ENCODE data around the gene DMBT1. TPM values are rescaled to one million over a fixed set of nuclear protein-coding genes. Genes with fewer than 3 reads are reported as not detected.

Gene DMBT1
- total RNA-seq, 1 donor from 2014 or later, result not detected

DNA sequence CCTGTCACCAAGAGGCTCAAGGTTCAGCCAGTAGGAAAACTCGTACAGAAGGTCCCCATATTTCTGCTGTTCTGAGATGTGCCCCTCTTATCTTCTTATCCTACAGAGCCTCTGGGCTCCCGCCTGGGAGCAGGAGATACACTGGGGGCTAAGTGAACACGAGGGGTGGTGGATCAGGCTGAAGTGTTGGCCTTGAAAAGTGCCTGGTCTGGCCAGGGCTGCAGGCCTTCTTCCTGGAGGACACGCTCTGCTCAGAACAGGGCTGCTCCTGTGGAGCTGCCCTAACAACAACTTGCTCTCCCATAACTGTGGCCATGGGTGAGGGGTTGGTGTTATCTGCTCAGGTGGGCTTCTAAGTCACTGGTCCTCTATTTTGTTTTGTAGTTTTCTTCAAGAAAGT, 105.4 kb downstream of the DMBT1 start:
- intact Hi-C loops (cut with micrococcal nuclease), result no loop called here

DNA sequence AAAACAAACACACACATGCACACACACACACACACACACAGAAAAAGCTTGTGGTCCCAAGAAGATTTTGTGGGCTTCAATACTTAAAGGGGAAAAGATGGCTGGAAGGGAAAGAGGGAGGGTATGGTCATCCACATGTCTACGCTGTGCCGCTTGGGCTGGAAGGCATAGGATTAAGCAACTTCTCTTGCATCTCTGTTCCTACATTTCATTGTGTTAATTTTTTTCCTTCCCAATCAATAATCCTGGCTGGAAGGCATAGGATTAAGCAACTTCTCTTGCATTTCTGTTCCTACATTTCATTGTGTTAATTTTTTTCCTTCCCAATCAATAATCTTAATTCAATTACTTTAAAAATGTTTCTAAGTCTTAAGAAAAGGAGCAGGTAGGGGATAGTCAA, 108.5 kb downstream of the DMBT1 start:
- intact Hi-C loops (cut with micrococcal nuclease), result no loop called here

DNA sequence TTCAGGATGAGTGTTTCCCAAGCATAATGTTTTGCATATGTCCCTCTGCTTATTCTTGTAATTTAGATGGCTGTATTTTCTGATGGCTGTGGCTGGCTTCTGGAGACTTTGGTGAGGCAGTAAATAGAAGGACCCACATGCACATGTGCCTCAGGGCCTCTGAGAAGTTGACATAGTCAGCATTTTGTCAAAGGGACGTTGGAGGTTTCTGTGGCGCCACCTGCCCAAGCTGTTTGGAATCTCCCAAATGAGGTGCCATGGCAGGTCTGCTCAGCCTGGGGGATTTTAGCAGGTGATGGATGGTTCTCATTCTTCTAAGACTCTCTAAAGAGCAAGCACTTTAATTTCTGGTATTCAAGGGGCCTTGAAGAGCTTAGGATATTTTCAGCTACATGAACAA, 109.3 kb downstream of the DMBT1 start:
- intact Hi-C loops (cut with micrococcal nuclease), result no loop called here

DNA sequence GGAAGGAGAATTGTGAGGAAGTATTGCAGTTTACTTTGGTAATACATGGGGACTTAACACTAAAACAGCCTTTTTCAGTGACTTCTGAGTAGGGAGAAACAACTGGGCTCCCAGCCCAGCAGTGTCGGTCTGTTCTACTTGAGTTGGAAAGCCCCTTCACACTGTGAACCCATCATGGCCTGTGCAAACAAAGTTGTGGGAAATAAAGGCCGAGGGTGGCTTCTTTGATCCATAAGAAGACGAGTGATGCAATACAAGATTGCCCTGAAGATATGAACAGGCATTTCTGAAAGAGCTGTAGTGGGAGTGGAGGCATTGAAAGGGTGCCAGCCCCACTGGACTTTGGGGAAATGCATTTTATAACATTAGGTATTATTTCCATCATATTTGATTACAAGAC, 110.8 kb downstream of the DMBT1 start:
- intact Hi-C loops (cut with micrococcal nuclease), result no loop called here

DNA sequence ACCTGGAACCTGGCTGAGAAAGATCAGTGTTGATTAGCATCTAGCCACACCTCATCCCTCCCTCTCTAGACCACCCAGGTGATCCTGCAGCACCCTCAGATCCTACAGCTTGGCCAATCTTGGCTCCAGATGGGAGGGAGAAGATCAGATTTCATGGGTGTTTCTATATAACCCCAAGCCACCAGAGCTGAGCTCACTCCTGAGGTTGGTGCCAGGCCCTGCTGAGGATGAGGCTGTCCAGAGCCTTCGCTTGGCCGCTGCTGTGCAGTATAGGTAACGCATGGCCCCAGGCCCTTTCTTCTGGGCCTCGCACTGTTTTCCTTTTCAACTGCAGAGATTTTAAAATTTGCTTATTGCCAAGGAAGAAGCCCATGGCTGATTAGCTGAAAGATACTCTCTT, 112.1 kb downstream of the DMBT1 start:
- intact Hi-C loops (cut with micrococcal nuclease), result no loop called here

DNA sequence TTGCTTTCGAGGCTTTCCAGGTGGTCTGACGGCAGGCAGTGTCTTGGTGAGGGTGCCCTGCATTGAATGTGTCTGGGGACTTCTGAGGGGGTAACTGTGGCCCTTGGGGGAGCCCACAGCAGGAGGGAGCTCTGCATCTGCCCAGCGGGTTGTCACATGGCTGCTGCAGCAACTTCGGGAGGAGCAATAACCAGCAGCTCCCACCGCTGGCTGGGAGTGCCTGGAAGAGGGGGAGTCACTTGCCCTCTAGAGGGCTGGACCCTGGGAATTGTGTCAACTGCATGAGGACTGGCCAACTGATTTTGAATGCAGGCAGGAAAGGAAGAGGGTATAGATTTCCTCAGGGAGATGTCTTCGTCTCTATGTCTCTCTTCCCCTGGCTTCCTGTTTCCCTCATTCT, 112.7 kb downstream of the DMBT1 start:
- intact Hi-C loops (cut with micrococcal nuclease), result no loop called here

DNA sequence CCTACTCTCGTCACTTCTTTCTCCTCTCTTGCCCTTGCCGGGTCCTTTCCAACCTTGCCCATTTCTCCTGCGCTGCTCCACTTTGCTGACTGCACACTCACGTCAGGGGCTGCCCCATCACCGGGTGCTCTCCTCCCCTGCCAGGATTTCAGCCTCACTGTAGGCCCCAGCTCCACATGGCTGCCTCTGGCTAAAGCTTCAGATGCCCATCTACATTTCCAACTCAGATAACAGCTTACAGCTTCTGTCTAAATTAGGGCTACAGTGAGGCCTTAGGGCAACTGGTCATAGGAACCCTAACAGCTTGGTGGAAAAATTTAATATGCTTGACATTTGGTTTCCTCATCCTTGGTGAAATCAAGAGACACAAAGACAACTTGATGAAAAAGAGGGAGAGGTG, 113.2 kb downstream of the DMBT1 start:
- intact Hi-C loops (cut with micrococcal nuclease), result no loop called here

DNA sequence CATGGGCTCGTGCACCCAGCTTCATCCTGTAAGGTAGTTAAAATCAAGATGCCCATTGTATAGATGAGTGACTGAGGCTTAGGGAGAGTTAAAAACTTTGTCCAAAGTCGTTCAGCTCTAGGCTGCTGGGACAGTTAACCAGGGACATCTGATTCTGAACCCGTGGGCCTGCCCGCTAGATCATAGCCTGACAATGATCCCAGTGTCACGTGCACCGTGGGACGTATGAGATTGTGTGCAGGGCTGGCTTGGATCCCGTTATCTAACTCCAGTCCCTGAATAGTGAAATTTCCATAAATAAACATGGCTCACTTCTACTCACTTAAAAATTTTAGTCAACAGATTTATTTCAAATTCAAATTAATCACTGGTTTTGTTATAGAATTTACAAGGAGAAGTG, 114.2 kb downstream of the DMBT1 start:
- intact Hi-C loops (cut with micrococcal nuclease), result no loop called here

DNA sequence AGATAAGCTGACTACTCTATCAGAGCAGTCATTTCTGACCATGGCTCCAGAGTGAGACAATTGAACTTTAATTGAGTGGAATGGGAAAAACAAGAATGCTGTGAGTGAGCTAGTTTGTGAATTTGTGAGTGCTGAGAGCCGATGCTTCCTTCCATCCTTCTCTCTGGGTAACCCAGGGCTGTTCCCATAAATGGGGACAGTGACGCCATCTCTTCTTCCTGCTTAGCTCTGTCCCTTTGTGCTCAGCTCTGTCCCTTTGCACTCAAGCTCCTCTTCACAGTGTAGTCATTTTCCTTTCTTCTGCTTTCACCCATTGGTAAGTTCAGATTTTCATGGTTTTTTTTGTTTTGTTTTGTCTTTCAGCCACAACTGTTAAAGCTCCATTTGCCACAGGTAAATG, 114.7 kb downstream of the DMBT1 start:
- intact Hi-C loops (cut with micrococcal nuclease), result no loop called here

DNA sequence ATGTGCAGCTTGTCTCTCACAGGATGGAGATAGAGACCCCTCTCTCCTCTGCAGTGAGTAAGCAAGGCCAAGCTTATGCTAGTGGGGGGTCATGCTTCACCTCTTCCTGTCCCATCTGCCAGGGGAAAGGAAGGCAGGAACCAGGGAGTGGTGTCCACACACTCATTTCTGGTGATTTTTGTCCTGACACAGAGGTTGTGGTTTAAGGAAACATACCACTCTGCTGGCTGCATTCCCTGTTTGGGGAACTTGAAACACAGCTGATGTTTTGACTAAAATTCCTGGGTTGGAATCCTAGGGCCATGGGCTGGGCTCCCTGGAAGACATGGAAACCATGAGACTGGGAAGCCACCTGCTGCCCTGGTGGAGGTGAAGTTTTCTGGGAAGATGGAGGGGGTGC, 117.7 kb downstream of the DMBT1 start:
- intact Hi-C loops (cut with micrococcal nuclease), result no loop called here

DNA sequence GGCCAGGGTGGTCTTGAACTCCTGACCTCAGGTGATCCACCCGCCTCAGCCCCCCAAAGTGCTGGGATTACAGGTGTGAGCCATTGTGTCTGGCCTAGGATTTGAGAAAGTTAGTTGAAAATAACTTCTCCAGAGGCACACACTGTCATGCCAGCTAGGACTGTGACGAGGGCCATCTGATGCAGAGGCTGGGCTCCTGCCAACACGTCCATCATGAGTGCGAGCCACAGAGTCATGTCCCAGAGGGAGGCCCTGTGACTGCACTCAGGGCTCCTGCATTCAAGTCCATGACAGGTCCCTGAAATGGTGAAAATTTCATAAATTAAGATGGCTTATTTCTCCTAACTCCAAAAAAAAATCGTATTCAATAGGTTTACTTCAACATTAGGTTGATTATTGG, 122.0 kb downstream of the DMBT1 start:
- intact Hi-C loops (cut with micrococcal nuclease), result no loop called here

DNA sequence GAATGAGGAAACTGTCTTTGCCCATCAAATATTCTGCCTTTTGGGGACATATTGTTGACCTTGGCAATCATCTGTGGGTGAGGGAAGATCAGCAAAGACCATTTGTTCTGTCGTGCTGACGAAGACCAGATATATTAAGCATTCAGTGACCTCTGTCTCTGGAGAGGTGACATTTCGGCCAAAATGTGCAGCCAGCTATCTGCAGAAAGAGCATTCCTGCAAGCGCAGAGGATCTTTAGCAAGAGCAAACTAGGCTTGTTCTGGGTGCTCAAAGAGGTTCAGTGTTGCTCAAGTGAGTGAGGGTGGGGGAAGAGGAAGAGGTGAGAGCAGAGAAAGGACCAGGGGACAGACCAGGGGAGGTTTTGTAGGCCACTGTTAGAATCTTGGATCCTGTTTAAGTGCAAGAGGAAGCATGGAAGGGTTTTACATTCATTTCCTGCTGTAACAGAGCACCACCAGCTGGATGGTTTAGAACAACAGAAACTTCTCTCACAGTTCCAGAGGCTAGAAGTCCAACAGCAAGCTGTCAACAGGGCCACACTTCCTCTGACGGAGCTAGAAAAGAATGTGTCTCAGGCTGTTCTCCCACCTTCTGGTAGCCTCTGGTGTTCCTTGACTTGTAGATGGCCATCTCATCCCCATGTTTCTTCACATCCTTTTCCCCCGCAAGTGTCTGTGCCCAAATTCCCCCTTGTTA, 127.9 kb downstream of the DMBT1 start:
- intact Hi-C loops (cut with micrococcal nuclease), result no loop called here

DNA sequence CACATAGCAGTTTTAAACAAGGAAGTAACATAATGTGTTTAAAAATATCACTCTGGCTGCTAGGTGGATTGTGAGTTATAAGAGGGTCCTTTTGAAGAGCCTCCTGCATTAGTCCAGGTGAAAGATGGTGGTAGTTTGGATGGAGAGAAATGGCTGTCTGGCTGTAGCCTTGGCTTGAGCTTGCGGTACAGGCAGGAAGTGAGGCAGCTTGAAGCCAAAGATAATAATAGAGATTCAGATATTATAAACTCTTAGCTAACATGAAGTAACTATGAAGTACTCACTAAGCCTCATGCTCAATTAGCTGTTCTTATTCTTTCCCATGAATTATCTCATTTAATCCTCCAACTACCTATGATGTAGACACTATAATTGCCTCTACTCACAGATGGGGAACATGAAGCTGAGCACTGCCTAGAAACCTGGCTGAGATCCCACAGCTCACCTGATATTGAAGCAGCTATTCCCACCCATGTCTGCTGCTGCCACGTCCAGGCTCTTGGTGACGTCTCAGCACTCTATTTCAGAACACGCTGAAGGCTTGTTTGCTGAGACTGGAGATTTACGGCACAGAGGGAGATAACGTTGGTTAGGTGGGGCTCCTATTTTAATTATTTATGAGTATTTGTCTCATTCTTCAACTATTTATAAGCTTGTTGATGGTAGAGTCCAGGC, 128.7 kb downstream of the DMBT1 start:
- intact Hi-C loops (cut with micrococcal nuclease), result no loop called here

DNA sequence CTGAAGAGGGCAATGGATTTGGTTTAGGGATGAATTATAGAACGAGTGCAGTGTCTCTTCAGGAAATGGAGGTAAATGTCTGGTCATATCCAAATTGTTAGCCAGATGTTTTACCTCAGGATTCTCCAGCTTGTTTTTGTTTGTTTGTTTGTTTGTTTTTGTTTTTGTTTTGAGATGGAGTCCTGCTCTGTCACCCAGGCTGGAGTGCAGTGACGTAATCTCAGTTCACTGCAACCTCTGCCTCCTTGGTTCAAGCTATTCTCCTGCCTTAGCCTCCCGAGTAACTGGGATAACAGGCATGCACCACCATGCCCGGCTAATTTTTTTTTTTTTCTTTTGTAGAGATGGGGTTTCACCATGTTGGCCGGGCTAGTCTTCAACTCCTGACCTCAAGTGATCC, 132.2 kb downstream of the DMBT1 start:
- intact Hi-C loops (cut with micrococcal nuclease), result no loop called here

Other genes starting within 250 kb of the DMBT1 start
- gene PLEKHA1, start 186.0 kb upstream of the DMBT1 start, total RNA-seq, result 6.6 and 7.8 TPM in 2 replicates
- gene ARMS2, start 106.1 kb upstream of the DMBT1 start, total RNA-seq, result not detected in 2 replicates
- gene HTRA1, start 99.2 kb upstream of the DMBT1 start, total RNA-seq, result not detected in 2 replicates
- not detected in 2 replicates for gene C10orf120, start 139.1 kb downstream of the DMBT1 start, total RNA-seq

Measured in T-helper 2 cell treated with Interferon-gamma antibody and Interleukin-4, amounts not matched to agents 100 ng/mL and 5 ng/mL, for 36 hours (primary cell).